GM12878 (cell line): ENCODE results near the gene NRXN3. TPM values are rescaled to one million over a fixed set of nuclear protein-coding genes. Genes with fewer than 3 reads are reported as not detected.

ENCODE experiments used
- ATAC-seq: fragments of 200-7000 bp; cut with Tn5 transposase; 3 replicates; pipeline ENCODE4 v1.9.1; 2020; ENCODE audit warnings: mild to moderate bottlenecking, moderate library complexity
- BruUV-seq: library from RNA; stranded (reverse); fragments of 400-500 nt; replicated peaks from 2 replicates; lab custom pipeline; 2021; lab: Mats Ljungman, UMichigan
- CTCF ChIA-PET: fragments of 300-600 bp; sonication (Branson Sonifier 250); formaldehyde crosslinking; extraction: SDS; loops from one replicate; lab custom pipeline; 2021; ENCODE audit warnings: inconsistent platforms; lab: Yijun Ruan, JAX
- POLR2A ChIA-PET: fragments of 350-600 bp; formaldehyde crosslinking; extraction: SDS; loops from one replicate; lab custom pipeline; 2021; ENCODE audit warnings: inconsistent platforms; lab: Charles Lee
- RAD21 ChIA-PET: fragments of 300-600 bp; sonication (Branson Sonifier 250); formaldehyde crosslinking; loops from one replicate; lab custom pipeline; 2023; ENCODE audit warnings: antibody characterized with exemption; ENCODE audit not compliant: unreplicated experiment; lab: Charles Lee
- SMC1A ChIA-PET: fragments of 300-600 bp; sonication (Branson Sonifier 250); formaldehyde crosslinking; loops from one replicate; lab custom pipeline; 2023; ENCODE audit not compliant: unreplicated experiment, uncharacterized antibody; lab: Charles Lee
- DNase-seq: peaks from one replicate; pipeline ENCODE4 v3.0.0-alpha.2; 2011; ENCODE audit warnings: low read depth, low spot score
- FAIRE-seq: peaks from 3 replicates; lab custom pipeline; 2011; peaks lifted over from hg19 to GRCh38; lab: Jason Lieb, UNC
- H2AFZ ChIP-seq: 2 replicates; pipeline ENCODE4 v1.6.0; 2011; ENCODE audit warnings: low read depth, low read length, control low read depth; ENCODE audit not compliant: control insufficient read depth
- H3K27ac ChIP-seq: 2 replicates; pipeline ENCODE4 v1.5.1; 2011; ENCODE audit warnings: control low read depth; ENCODE audit not compliant: control insufficient read depth, insufficient read depth
- H3K27me3 ChIP-seq, 2 experiments: replicated peaks in 1 of 2; 2 replicates each; pipeline versions ENCODE4 v1.6.0 to v1.6.1; 2011; ENCODE audit warnings: low read length in 1 of 2; ENCODE audit not compliant: control insufficient read depth in 2 of 2, insufficient read depth in 2 of 2
- H3K36me3 ChIP-seq, 2 experiments: 2 replicates each; pipeline ENCODE4 v1.5.1; 2011; ENCODE audit warnings: low read length in 1 of 2; ENCODE audit not compliant: control insufficient read depth in 2 of 2, insufficient read depth in 2 of 2
- H3K4me1 ChIP-seq: 2 replicates; pipeline ENCODE4 v1.6.1; 2011; ENCODE audit warnings: mild to moderate bottlenecking, low read length, moderate library complexity, mixed read lengths; ENCODE audit not compliant: control insufficient read depth, insufficient read depth
- H3K4me2 ChIP-seq: 2 replicates; pipeline ENCODE4 v1.6.0; 2011; ENCODE audit warnings: control low read depth; ENCODE audit not compliant: control insufficient read depth, insufficient read depth
- H3K4me3 ChIP-seq: fragments of 200-600 bp; sonication (generic); 2 replicates; pipeline ENCODE4 v1.5.1; 2016
- H3K79me2 ChIP-seq: 2 replicates; pipeline ENCODE4 v1.6.0; 2011; ENCODE audit warnings: low read length; ENCODE audit not compliant: control insufficient read depth, insufficient read depth
- H3K9ac ChIP-seq: 2 replicates; pipeline ENCODE4 v1.8.0; 2011; ENCODE audit warnings: low read length, control low read depth, mixed read lengths; ENCODE audit not compliant: control insufficient read depth, insufficient read depth
- H3K9me3 ChIP-seq: replicated peaks from 3 replicates; pipeline ENCODE4 v1.5.1; 2011; ENCODE audit warnings: mild to moderate bottlenecking, low read length; ENCODE audit not compliant: control insufficient read depth, insufficient read depth
- H4K20me1 ChIP-seq: 2 replicates; pipeline ENCODE4 v1.6.0; 2011; ENCODE audit not compliant: control insufficient read depth, insufficient read depth
- BRCA1 ChIP-seq: IDR thresholded peaks from 2 replicates; pipeline ENCODE4 v1.6.1; 2011; ENCODE audit warnings: low read depth, low read length, improper control_type of control experiment
- CREM ChIP-seq: IDR thresholded peaks from 2 replicates; pipeline ENCODE4 v1.6.1; 2014; ENCODE audit warnings: antibody characterized with exemption, low read depth
- IKZF1 ChIP-seq: fragments of 450-650 bp; conservative IDR thresholded peaks from 2 replicates; pipeline ENCODE4 v1.6.1; 2017; ENCODE audit warnings: antibody characterized with exemption, mild to moderate bottlenecking
- PAX5 ChIP-seq: IDR thresholded peaks from 2 replicates; pipeline ENCODE4 v1.6.1; 2011; ENCODE audit warnings: low read depth, low read length, borderline replicate concordance
- SIN3A ChIP-seq: IDR thresholded peaks from 2 replicates; pipeline ENCODE4 v1.6.1; 2012; ENCODE audit warnings: low read depth, low read length, improper control_type of control experiment
- SMC3 ChIP-seq: IDR thresholded peaks from 2 replicates; pipeline ENCODE4 v1.6.1; 2011; ENCODE audit warnings: low read length, improper control_type of control experiment, borderline replicate concordance
- SREBF2 ChIP-seq: IDR thresholded peaks from 2 replicates; pipeline ENCODE4 v1.6.1; 2012; ENCODE audit warnings: mild to moderate bottlenecking, low read length
- TCF12 ChIP-seq: IDR thresholded peaks from 2 replicates; pipeline ENCODE4 v1.6.1; 2011; ENCODE audit warnings: low read depth, mild to moderate bottlenecking, low read length
- ZNF274 ChIP-seq: IDR thresholded peaks from one replicate; pipeline ENCODE4 v1.8.0; 2011; ENCODE audit not compliant: insufficient read length, insufficient read depth
- WGBS: methylation state at CpG from one replicate; pipeline ENCODE4 v1.1.6; 2016; ENCODE audit warnings: low lambda C conversion rate; ENCODE audit not compliant: insufficient replicate concordance, insufficient coverage; ENCODE audit errors: missing lambda C conversion rate; 5-methylcytosine and 5-hydroxymethylcytosine counted together
- in situ Hi-C: fragments of 300-500 bp; cut with MboI; formaldehyde crosslinking; loops from 9 replicates; pipeline ENCODE4 v1.14.3; 2018; ENCODE audit warnings: mixed read lengths
- intact Hi-C: fragments of 100-400 bp; cut with micrococcal nuclease; formaldehyde crosslinking; loops from one replicate; pipeline ENCODE4 v1.14.2; 2022; ENCODE audit not compliant: unreplicated experiment
- polyA plus RNA-seq, 11 experiments: library from polyadenylated mRNA; depleted of rRNA in 4 of 11; unstranded in 6 of 11; stranded (reverse) in 5 of 11; fragments of >200 nt; fragmentation: Nextera tagmentation in 4 of 11; fragmentation: Illumina TruSeq in 1 of 11; extraction: Ambion mirVana in 4 of 11; extraction: Trizol in 1 of 11; gene quantifications; 1 replicate in 1 of 11; 2 replicates in 10 of 11; pipeline versions ENCODE4 v1.2.1 to v1.2.3, GENCODE V29; 2011 to 2016; ENCODE audit warnings: inconsistent platforms in 2 of 11, missing spikeins in 2 of 11, low read depth in 1 of 11
- total RNA-seq, 4 experiments: library from RNA; depleted of rRNA in 3 of 4; stranded (reverse); fragments of >200 nt in 3 of 4; fragmentation: Illumina TruSeq in 1 of 4; extraction: Trizol in 1 of 4; gene quantifications; 2 replicates each; pipeline versions ENCODE4 v1.2.1 to v1.2.3, GENCODE V29; 2013 to 2021
- TF ChIP-seq, protein P1 (sequence below): IDR thresholded peaks from 2 replicates; pipeline ENCODE4 v1.6.1; 2011; ENCODE audit warnings: low read depth, mild to moderate bottlenecking, low read length, moderate library complexity, borderline replicate concordance; ENCODE audit errors: extremely low read depth

Gene NRXN3
- total and polyA plus RNA-seq, 10 of the 15 experiments (the other 5 are each of a cell fraction or from before 2014, with no cell fraction given), result 0.52 to 3.3 (median 1.4) TPM

DNA sequence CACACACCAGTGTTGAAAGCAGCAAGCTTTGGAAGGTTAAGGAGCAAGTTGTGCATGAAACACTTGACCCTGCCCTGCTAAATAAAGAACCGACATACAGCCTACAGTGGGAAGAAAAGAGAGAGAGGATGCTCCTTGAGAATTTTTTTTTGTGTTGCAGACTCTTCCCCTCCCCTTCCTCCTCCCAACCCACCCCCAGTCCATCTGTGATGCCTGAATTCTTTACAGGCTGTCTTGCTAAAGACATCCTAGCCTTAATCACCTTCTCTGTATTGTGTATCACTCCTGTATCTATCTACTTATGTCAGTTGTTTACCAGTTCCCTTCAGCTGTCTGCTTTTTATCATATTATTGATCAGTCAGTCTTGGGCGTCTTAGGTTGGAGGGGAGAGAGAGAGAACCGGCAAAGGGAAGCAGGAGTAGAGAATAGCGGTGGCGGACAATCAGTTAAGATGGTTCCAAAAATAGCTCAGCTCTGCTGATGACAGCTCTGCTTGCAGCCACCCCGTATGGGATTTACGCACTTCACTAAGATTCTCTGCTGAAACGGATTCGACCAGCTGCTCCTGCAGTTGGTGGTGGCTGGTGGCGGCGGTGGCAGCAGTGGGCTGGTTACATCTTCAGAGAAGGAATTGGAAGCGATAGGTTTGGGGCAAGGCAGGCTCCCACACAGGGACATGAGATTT, 664.7 kb downstream of the NRXN3 start:
- H4K20me1 ChIP-seq, result no peaks in the 10 kb centered on the region
- BruUV-seq, result no TSS peak
- H2AFZ ChIP-seq, result no peak overlapping the region
- H3K9me3 ChIP-seq, result no peaks in the 10 kb centered on the region
- no peak overlapping the region for H3K4me2 ChIP-seq
- RAD21 ChIA-PET, result interaction anchor here (0.6 kb wide), 1 partner anchor 361 kb away, joined by 5 read pairs; no protein-coding TSS in a partner anchor
- no peak overlapping the region for H3K9ac ChIP-seq
- WGBS, result 41% methylated on average over 12 of the region's 12 CpGs
- H3K79me2 ChIP-seq, result no peaks in the 10 kb centered on the region
- TF ChIP-seq CREM (no peak), ZNF274 (no peak), IKZF1 (no peak), SMC3 (no peak), SREBF2 (no peak), TCF12 (no peak), SIN3A (no peak), BRCA1 (no peak), PAX5 (no peak)
- TF ChIP-seq, protein P1, sequence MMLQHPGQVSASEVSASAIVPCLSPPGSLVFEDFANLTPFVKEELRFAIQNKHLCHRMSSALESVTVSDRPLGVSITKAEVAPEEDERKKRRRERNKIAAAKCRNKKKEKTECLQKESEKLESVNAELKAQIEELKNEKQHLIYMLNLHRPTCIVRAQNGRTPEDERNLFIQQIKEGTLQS, result no peak
- POLR2A ChIA-PET, result no interaction called here
- ATAC-seq (no peak), FAIRE-seq (no peak), DNase-seq (no peak)
- H3K27me3 ChIP-seq, result no peaks in the 10 kb centered on the region
- H3K36me3 ChIP-seq, result no peaks in the 10 kb centered on the region
- H3K4me1 ChIP-seq, result no peaks in the 10 kb centered on the region
- no peak overlapping the region for H3K4me3 ChIP-seq
- SMC1A ChIA-PET, result interaction anchor here (0.7 kb wide), 1 partner anchor 9 kb away, joined by 3 read pairs; no protein-coding TSS in a partner anchor
- CTCF ChIA-PET, result interaction anchor here (1.0 to 1.2 kb wide), 2 partner anchors 237 to 390 kb away, joined by 3 read pairs; no protein-coding TSS in a partner anchor
- in situ Hi-C loops, result loop anchor here (10.0 kb wide), 1 partner anchor 970 kb away; no protein-coding TSS in a partner anchor
- H3K27ac ChIP-seq, result no peak overlapping the region
- intact Hi-C loops, result loop anchor here (5.0 to 10.0 kb wide), 2 partner anchors 670 to 973 kb away; no protein-coding TSS in a partner anchor
